Measurements from ENCODE around the gene RPGR.

The RPGR gene

DNA sequence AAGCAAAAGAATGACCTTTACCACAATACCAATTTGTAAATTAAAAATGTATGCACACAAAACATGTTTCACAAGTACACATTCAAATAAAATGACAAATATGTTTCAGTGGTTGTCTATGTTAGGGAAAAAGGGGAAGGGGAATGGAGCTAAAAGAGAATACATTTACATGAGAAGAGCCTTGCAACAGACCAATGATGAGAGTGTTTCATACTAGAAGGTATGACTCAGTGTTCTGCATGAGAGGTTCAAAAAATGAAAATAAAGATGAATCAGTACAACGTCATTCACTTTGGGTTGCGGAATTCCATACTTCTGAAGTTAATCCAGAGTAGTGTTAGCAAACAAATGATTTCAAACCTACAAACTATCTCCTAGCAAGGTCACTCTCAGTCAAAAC is 51.7 kb downstream of the RPGR start:
- peaks cover 14% of the 10 kb centered on the region for H3K4me1 ChIP-seq (ENCODE audit: insufficient read depth, low read length, poor library complexity, severe bottlenecking)
- no peak overlapping the region for H3K4me3 ChIP-seq (ENCODE audit: low read length, poor library complexity, severe bottlenecking)
- no peak overlapping the region for H2AFZ ChIP-seq (ENCODE audit: low read length)
- no peak overlapping the region for H3K9ac ChIP-seq (ENCODE audit: low read depth, low read length, poor library complexity, severe bottlenecking)
- no peaks in the 10 kb centered on the region for H3F3A ChIP-seq (ENCODE audit: low read depth)
- H3K9me3 ChIP-seq (ENCODE audit: insufficient read depth, low read depth, low read length), result no peaks in the 10 kb centered on the region
- no peaks in the 10 kb centered on the region for H3K9me2 ChIP-seq (replicated peaks; ENCODE audit: low read depth, low read length)
- H3K4me2 ChIP-seq (ENCODE audit: low read depth, low read length, poor library complexity, severe bottlenecking), result no peak overlapping the region
- no peaks in the 10 kb centered on the region for H3K27me3 ChIP-seq (ENCODE audit: insufficient read depth, low read length, poor library complexity, severe bottlenecking)
- H4K20me1 ChIP-seq (ENCODE audit: insufficient read depth, low read length, poor library complexity, severe bottlenecking), result peaks cover 2% of the 10 kb centered on the region
- no peaks in the 10 kb centered on the region for H3K79me2 ChIP-seq (ENCODE audit: insufficient read depth, low read length)
- H3K36me3 ChIP-seq (ENCODE audit: insufficient read depth, low read length), result peaks cover 26% of the 10 kb centered on the region; the same call in 1 of the 2 replicates
- TF ChIP-seq, protein P1, sequence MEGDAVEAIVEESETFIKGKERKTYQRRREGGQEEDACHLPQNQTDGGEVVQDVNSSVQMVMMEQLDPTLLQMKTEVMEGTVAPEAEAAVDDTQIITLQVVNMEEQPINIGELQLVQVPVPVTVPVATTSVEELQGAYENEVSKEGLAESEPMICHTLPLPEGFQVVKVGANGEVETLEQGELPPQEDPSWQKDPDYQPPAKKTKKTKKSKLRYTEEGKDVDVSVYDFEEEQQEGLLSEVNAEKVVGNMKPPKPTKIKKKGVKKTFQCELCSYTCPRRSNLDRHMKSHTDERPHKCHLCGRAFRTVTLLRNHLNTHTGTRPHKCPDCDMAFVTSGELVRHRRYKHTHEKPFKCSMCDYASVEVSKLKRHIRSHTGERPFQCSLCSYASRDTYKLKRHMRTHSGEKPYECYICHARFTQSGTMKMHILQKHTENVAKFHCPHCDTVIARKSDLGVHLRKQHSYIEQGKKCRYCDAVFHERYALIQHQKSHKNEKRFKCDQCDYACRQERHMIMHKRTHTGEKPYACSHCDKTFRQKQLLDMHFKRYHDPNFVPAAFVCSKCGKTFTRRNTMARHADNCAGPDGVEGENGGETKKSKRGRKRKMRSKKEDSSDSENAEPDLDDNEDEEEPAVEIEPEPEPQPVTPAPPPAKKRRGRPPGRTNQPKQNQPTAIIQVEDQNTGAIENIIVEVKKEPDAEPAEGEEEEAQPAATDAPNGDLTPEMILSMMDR (conservative IDR thresholded peaks at IDR 0.05; ENCODE audit: low read length), result no peak
- no peak for TF ChIP-seq EZH2phosphoT487 (IDR thresholded peaks at IDR 0.05; ENCODE audit: borderline replicate concordance)

DNA sequence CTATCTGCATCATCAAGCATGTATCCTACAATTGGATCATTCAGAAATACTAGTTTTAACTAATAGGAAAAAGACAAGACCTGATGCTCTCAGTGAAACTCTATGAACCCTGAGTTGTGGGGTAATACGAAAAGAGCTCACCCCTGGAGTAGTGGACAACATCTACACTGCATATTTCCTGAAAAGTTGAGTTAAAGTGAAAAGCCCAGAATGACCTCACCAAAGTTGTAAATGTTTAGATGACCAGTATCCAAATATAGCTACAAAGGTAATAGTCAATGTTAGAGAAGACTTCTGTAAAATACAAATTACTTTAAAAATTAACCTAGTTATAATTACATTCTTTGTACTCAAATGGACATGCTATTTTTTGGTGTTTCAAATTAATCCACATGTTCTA is 53.9 kb downstream of the RPGR start:
- H3F3A ChIP-seq (ENCODE audit: low read depth), result no peaks in the 10 kb centered on the region
- peaks cover 16% of the 10 kb centered on the region for H3K4me1 ChIP-seq (ENCODE audit: insufficient read depth, low read length, poor library complexity, severe bottlenecking)
- H2AFZ ChIP-seq (ENCODE audit: low read length), result no peak overlapping the region
- peaks cover 31% of the 10 kb centered on the region; the same call in 1 of the 2 replicates for H3K36me3 ChIP-seq (ENCODE audit: insufficient read depth, low read length)
- no peaks in the 10 kb centered on the region for H3K79me2 ChIP-seq (ENCODE audit: insufficient read depth, low read length)
- H4K20me1 ChIP-seq (ENCODE audit: insufficient read depth, low read length, poor library complexity, severe bottlenecking), result peaks cover 3% of the 10 kb centered on the region
- H3K9ac ChIP-seq (ENCODE audit: low read depth, low read length, poor library complexity, severe bottlenecking), result no peak overlapping the region
- no peak overlapping the region for H3K4me3 ChIP-seq (ENCODE audit: low read length, poor library complexity, severe bottlenecking)
- H3K27me3 ChIP-seq (ENCODE audit: insufficient read depth, low read length, poor library complexity, severe bottlenecking), result no peaks in the 10 kb centered on the region
- no peaks in the 10 kb centered on the region for H3K9me2 ChIP-seq (replicated peaks; ENCODE audit: low read depth, low read length)
- no peak for TF ChIP-seq EZH2phosphoT487 (IDR thresholded peaks at IDR 0.05; ENCODE audit: borderline replicate concordance)
- TF ChIP-seq, protein P1 (conservative IDR thresholded peaks at IDR 0.05; ENCODE audit: low read length), result no peak
- no peak overlapping the region for H3K4me2 ChIP-seq (ENCODE audit: low read depth, low read length, poor library complexity, severe bottlenecking)
- H3K9me3 ChIP-seq (ENCODE audit: insufficient read depth, low read depth, low read length), result no peaks in the 10 kb centered on the region

DNA sequence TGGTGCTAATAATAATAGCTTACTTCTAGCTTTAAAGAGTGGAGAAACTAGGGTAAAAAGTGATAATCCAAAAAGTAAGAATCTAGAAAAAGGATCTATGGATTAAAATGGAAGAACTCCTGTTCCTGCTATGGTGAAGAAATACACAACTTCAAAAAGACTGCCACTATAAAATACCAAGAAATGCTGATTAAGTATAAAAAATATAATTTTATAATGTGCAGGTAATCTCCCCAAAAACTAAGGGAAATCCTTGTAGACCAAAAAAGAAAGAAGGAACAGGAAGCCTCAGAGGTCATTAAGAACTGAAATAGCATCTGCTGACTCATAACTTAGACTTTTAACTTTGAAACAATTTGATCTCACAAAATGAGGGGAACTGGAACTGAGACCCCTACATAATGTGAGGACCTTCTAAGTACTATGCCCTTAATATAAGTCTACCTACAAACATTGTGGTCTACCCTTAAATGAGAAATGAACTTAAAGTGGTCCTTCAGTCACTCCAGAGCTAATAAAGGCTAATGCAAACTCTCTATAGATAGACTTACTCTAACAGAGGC is 56.1 kb downstream of the RPGR start:
- Histone ChIP-seq H4K20me1 (ENCODE audit: insufficient read depth, low read length, poor library complexity, severe bottlenecking) (peaks cover 3% of the 10 kb centered on the region), H3K9ac (ENCODE audit: low read depth, low read length, poor library complexity, severe bottlenecking) (no peak overlapping the region), H3K9me3 (ENCODE audit: insufficient read depth, low read depth, low read length) (no peaks in the 10 kb centered on the region), H3K79me2 (ENCODE audit: insufficient read depth, low read length) (no peaks in the 10 kb centered on the region), H2AFZ (ENCODE audit: low read length) (no peak overlapping the region), H3K4me3 (ENCODE audit: low read length, poor library complexity, severe bottlenecking) (no peak overlapping the region), H3K9me2 (replicated peaks; ENCODE audit: low read depth, low read length) (no peaks in the 10 kb centered on the region), H3K4me1 (ENCODE audit: insufficient read depth, low read length, poor library complexity, severe bottlenecking) (peaks cover 16% of the 10 kb centered on the region), H3K27me3 (ENCODE audit: insufficient read depth, low read length, poor library complexity, severe bottlenecking) (no peaks in the 10 kb centered on the region), H3K4me2 (ENCODE audit: low read depth, low read length, poor library complexity, severe bottlenecking) (peak overlapping the region; percentile 31), H3F3A (ENCODE audit: low read depth) (no peaks in the 10 kb centered on the region), H3K36me3 (ENCODE audit: insufficient read depth, low read length) (peaks cover 38% of the 10 kb centered on the region; the same call in 1 of the 2 replicates)
- TF ChIP-seq, protein P1 (conservative IDR thresholded peaks at IDR 0.05; ENCODE audit: low read length), result no peak
- no peak for TF ChIP-seq EZH2phosphoT487 (IDR thresholded peaks at IDR 0.05; ENCODE audit: borderline replicate concordance)
